NCI-H1105 (cell line): ENCODE measurements around the gene EAF1.
"Not testable (repeated sequence)": the region's sequence is repeated elsewhere in the genome, so short reads cannot be mapped to it uniquely, and the experiment has no call there.

Experiments used
- DNase-seq: peaks from one replicate; lab custom pipeline; 2025; lab: John Stamatoyannopoulos, UW

EAF1 gene

GRCh38 chr3:15427182-15427880 is at the start of gene EAF1, which contains the start of gene METTL6:
EAF1 (plus strand) TSS chr3:15427598; CDS start chr3:15427780, 182 bp downstream.
METTL6 (minus strand) TSS chr3:15427544; CDS start chr3:15426511, 1,033 bp downstream.
- DNase-seq = peak; percentile 14

DNA sequence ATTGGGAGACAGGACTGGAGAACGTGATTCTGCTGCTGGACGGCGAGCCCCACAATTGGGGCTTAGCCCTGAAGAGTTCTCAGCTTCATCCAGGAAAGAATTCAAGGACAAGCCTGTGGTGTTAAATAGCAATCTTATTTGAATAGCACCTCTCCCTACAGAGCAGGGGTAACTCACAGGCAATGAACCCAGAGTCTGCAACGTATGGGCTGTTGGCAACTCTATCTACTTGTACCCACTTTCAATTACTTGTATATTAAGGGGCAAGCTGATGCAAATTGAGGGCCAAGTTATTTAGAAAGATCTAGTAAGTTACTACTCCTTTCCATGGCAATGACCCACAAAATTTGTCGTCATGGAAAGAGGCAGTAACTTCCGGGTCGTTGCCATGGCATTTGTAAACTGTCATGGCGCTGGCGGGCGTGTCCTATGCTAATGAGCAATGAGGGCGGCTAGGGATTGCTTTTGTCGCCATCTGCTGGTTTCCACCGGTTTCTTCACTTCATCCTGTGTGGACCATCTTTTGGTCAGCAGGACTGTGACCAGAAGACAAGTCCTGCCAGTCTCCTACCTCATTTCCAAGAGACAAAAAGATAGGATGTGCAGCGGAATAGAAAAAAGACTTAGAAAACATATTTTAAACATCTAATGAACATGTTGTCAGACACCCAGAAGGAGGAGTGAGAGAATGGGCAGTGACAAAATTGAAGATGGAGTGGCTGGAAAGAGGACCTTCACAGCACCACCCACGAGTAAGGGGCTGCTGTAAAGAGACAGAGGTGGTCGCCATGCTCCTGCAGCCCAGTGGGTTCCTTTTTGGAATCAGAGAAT is 49.2 kb upstream of the EAF1 start:
- peak; percentile 70 for DNase-seq

DNA sequence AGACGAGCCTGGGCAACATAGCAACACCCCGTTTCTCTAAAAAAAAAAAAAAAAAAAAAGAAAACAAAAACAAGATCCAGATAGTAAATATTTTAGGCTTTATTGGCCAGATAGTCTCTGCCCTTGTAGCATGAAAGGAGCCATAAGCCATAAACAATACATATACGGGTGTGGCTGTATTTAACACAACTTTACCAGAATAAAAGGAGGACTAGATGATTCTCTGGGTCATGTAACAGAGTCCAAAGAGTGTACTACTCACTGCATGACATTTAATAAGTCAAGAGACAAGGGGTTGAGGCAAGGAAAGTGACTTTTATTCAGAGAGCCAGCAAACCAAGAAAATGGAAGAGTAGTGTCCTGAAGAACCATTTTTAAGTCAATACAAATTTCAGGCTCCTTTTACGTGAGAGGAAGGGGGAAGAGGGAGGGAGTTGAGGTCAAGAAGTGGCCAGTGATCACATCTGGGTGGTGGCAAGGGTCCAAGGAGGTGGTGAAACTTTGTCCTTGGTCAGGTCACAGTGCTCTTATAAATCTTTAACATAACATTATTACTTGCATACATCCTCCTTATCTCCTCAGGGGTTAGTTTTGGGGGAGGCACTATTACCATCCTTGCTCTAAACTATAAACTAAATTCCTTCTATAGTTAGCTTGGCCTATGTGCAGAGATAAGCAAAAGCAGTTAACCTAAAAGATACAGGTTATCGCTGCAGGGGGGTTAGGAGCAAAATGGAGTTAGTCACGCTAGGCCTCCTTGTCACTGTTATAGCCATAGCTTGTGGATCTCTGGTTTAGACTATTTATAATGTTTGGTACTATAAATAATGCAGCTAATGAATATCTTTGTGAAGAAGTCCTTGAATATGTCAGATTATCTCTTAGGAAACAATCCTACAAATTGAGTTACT is 46.2 kb upstream of the EAF1 start:
- no peak for DNase-seq

DNA sequence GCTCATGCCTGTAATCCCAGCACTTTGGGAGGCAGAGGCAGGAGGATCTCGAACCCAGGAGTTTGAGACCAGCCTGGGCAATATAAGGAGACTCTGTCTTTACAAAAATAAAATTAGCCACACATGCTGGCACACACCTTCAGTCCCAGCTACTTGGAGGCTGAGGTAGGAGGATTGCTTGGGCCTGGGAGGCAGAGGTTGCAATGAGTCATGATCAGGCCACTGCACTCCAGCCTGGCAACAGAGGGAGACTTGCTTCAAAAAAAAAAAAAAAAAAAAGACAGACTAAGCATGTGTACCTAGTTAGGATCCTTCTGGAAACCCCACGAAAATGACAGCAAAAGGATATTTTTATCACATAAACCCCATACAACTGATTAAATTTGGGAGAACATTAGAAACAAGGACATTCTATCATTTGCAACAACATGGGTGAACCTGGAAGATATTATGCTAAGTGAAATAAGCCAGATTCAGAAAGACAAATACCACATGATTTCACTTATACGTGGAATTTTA is 44.9 kb upstream of the EAF1 start:
- no peak for DNase-seq

DNA sequence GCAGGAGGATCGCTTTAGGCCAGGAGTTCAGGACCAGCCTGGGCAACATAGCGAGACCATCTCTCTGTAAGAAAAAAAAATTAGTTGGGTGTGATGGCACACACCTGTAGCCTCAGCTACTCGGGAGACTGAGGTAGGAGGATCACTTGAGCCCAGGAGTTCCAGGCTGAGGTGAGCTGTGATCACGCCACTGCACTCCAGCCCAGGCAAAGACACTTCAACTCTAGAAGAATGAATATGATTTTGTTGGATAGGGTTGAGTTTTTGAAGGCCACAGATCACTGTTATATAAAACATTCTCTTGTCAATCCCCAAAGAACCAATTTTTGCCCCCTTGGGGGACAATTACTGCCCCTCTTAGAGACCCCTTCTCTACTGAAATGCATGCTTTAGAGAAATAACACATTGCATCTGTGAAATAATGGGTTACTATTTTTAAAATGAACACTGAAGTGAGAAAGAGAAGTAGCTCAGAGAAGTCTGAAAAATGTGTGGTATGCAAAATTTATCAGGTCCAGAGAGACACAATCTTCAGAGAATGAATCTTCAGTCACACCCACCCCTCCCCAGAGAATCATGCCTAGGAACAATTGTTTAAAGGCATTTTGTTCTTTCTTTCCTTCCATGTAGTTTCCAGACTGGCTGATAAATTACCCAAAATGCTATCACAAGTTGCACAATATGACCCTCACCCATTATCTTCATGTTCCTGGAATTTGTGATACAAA is 42.7 kb upstream of the EAF1 start:
- no peak for DNase-seq

- not testable (repeated sequence) for DNase-seq
Measured at GRCh38 chr3:15385238-15385695, 42.1 kb upstream of the EAF1 start.

GRCh38 chr3:15385901-15386653 is 41.3 kb upstream of the EAF1 start:
- DNase-seq = no peak

DNA sequence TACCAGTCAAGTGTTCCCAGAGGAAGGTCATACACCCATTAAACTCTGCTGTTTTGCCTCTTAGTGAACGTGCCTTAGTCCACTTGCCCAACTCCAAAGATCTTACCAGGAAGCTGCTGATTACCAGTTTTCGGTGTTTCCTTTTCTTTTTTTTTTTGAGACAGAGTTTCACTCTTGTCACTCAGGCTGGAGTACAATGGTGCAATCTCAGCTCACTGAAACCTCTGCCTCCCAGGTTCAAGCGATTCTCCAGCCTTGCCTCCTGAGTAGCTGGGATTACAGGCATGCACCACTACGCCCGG is 40.8 kb upstream of the EAF1 start:
- DNase-seq = not testable (repeated sequence)

DNA sequence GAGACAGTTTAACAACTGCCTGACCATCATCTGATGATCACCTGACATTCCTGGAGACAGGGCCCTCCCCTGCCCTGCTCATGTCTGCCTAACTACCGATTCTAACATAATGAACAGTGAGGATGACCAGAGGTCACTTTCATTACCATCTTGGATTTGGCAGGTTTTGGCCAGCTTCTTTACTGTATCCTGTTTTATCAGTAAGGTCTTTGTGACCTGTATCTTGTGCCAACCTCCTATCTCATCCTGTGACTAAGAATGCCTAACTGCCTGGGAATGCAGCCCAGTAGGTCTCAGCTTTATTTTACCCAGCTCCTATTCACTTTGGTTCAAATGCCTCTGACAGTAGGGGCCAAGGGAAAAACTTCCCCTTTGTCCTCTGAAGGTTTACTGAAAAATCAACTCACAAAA is 40.2 kb upstream of the EAF1 start:
- DNase-seq = no peak

DNA sequence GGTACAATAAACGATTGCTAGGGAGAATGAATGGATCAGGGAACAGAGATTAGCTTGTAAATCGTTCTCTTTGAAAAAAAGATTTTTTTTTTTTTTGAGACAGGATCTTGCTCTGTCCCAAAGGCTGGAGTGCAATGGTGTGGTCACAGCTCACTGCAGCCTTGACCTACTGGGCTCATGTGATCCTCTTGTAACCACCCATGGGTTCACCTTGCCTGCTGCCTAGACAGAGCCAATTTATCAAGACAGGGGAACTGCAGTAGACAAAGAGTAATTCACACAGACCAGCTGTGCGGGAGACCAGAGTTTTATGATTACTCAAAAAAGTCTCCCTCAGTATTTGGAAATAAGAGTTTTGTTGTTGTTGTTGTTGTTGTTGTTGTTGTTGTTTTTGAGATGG is 39.7 kb upstream of the EAF1 start:
- no peak for DNase-seq

GRCh38 chr3:15388335-15388734 is 39.1 kb upstream of the EAF1 start:
- not testable (repeated sequence) for DNase-seq

GRCh38 chr3:15390460-15390859 is 36.9 kb upstream of the EAF1 start:
- DNase-seq = no peak

GRCh38 chr3:15391007-15391406 is 36.4 kb upstream of the EAF1 start:
- DNase-seq = no peak

DNA sequence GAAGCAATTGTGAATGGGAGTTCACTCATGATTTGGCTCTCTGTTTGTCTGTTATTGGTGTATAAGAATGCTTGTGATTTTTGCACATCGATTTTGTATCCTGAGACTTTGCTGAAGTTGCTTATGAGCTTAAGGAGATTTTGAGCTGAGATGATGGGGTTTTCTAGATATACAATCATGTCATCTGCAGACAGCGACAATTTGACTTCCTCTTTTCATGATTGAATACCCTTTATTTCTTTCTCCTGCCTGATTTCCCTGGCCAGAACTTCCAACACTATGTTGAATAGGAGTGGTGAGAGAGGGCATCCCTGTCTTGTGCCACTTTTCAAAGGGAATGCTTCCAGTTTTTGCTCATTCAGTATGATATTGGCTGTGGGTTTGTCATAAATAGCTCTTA is 34.1 kb upstream of the EAF1 start:
- DNase-seq = not testable (repeated sequence)

DNA sequence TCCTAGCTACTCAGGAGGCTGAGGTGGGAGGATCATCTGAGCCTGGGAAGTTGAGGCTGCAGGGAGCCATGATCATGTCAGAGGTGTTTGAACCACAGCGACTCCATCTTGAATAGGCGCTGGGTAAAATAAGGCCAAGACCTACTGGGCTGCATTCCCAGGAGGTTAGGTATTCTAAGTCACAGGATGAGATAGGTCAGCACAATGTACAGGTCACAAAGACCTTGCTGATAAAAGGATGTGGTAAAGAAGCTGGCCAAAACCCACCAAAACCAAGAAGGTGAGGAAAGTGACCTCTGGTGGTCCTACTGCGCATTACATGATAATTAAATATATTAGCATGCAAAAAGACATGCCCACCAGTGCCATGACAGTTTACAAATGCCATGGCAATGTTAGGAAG is 28.7 kb upstream of the EAF1 start:
- DNase-seq = not testable (repeated sequence)

- DNase-seq = no peak
Measured at GRCh38 chr3:15399970-15400369, 27.4 kb upstream of the EAF1 start.

- no peak for DNase-seq
Measured at GRCh38 chr3:15401936-15402335, 25.5 kb upstream of the EAF1 start.

GRCh38 chr3:15403495-15403894 is 23.9 kb upstream of the EAF1 start:
- no peak for DNase-seq

GRCh38 chr3:15403965-15404364 is 23.4 kb upstream of the EAF1 start:
- no peak for DNase-seq

DNA sequence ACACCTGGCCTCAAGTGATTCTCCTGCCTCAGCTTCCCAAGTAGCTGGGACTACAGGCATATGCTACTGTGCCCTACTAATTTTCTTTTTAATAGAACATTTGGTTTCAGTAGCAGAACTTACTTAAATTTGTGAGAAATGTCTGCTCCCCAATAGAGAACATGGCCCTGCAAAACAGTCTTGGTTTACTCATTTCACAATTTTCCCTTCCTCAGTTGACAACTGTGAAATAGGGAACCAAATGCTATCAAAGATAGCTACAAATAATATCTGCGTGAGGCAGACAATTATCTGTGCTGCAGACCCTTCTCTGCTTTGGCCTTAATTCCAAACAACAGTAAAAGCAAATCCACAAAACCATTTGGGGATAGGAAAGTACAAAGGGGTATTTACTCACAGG is 22.6 kb upstream of the EAF1 start:
- no peak for DNase-seq
